NOMO-1 (cell line): Measurements from ENCODE around the gene SDF2L1.
"Not testable (repeated sequence)": the region's sequence is repeated elsewhere in the genome, so short reads cannot be mapped to it uniquely, and the experiment has no call there.

Experiments
- DNase-seq, 2 experiments: peaks; one replicate each; lab custom pipeline; 2025; ENCODE audit not compliant: unreplicated experiment in 2 of 2; lab: John Stamatoyannopoulos, UW

Gene SDF2L1

DNA sequence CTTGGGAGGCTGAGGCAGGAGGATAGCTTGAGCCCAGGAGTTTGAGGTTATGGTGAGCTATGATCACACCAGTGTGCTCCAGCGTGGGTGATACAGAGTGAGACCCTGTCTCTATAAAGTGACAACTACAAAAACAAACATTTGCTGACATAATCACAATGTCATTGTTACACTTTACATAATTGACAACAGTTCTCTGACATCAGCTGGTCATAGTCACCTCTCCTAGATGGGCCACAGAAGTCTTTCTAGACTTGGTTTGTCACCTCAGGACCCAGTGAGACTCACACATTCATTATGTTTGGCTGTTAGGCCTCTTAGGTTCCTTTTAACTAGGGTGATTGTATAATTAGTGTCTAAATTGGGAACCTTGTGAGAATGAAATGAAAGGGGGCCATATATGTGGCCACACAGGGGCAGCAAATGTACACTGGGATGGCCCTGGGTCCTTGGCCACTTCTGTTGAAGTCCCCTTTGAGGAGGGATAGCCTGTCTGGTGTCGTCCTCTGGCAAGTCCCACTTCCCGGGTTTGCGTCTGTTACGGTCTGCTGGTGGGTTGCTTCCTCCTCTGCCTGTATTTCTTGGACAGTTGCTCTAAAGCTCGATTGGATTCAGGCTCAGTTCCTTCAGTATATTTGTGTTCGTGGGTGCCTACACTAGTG, 17.9 kb downstream of the SDF2L1 start:
- DNase-seq: no peak

- no peak for DNase-seq
Observed at GRCh38 chr22:21660904-21661303, 18.8 kb downstream of the SDF2L1 start.

- DNase-seq: no peak
Observed at GRCh38 chr22:21661991-21662390, 19.9 kb downstream of the SDF2L1 start.

GRCh38 chr22:21663738-21664137, 21.6 kb downstream of the SDF2L1 start:
- DNase-seq: no peak

- no peak for DNase-seq
Observed at GRCh38 chr22:21665047-21665851, 23.1 kb downstream of the SDF2L1 start.

GRCh38 chr22:21666786-21667185, 24.7 kb downstream of the SDF2L1 start:
- peak in 1 of 2 experiments; percentile 1 for DNase-seq

DNA sequence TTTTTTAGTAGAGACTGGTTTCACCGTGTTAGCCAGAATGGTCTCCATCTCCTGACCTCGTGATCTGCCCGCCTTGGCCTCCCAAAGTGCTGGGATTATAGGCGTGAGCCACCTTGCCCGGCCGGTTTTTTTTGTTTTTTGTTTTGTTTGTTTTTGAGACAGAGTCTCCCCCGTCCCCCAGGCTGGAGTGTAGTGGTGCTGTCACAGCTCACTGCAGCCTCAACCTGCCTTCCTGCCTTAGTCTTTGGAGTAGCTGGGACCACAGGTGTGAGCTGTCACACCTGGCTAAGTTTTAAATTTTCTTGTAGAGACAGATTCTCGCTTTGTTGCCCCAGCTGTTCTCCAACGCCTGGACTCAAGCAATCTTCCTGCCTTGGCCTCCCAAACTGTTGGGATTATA, 26.9 kb downstream of the SDF2L1 start:
- no peak for DNase-seq

GRCh38 chr22:21672107-21672629, 30.1 kb downstream of the SDF2L1 start:
- peak in 1 of 2 experiments; percentile 52 for DNase-seq

GRCh38 chr22:21673534-21674321, 31.6 kb downstream of the SDF2L1 start:
- DNase-seq: no peak

DNA sequence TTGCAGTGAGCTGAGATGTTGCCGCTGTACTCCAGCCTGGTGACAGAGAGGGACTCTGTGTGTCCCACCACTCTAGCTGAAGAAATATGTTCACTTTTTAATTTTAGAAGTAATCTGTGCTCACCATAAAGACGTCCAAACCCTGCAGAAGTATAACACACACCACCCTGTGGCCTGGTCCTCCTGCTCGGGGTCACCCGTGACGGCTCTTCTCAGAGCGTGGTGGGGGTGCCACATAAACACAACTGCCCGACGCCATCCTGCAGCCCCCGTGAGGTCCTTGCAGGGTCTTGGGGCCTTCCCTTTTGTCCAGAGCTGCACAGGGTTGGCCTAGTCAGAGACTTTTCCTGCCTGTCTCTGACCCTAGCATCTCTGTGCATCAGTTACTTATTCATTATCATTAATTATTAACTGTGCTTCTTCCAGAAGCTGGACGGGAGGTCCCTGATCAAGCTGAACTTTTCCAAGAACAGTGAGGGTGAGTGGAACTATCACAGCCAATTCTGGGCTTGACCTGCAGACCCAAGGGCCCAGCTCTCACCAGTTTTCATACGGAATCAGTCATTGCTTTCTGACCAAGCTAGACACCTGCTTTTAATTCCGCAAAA, 32.6 kb downstream of the SDF2L1 start:
- no peak for DNase-seq

DNA sequence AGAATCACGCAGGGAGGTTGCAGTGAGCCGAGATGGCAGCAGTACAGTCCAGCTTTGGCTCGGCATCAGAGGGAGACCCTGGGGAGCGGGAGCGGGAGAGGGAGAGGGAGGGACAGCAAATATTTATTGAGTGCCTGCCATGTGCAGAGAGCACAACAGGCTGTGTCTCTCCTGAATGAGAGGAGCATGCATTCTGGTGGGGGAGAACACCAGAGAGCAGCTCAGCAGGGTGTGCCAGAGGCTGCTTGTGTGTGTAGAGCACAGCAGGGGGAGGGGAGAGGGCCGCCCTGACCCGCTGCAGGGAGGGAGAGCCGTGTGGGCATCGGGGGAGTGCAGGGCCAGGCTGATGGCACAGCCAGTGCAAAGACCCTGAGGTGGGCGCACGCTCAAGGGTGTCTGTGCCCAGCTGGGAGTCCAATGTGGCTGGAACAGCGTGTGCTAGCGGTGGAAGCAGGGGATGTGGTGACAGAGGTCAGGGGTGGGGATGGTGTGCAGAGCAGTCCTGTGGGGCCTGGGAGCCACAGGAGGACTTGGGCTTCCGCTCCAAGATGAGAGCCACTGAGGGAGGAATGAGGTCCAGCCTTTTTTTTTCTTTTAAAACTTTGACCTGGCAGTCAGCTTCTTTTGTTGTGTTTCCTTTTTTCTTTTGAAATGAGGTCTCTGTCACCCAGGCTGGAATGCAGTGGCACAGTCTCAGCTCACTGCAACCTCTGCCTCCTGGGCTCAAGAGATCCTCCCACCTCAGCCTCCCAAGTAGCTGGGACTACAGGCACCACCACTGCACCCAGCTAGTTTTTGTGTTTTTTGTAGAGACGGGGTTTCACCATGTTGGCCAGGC, 35.7 kb downstream of the SDF2L1 start:
- DNase-seq: no peak

- not testable (repeated sequence) for DNase-seq
Observed at GRCh38 chr22:21678842-21679241, 36.7 kb downstream of the SDF2L1 start.

DNA sequence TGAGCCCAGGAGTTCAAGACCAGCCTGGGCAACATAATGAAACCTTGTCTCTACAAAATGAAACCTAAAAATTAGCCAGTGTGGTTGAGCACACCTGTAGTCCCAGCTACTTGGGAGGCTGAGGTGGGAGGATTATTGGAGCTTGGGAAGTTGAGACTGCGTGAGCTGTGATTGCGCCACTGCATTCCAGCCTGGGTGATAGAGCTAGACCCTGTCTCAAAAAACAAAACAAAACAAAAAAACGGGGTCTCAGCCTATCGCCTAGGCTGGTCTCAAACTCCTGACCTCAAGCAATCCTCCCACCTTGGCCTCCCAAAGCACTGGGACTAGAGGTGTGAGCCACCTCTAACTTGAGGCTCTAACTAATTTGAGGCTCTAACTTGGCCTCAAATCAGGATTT, 37.3 kb downstream of the SDF2L1 start:
- DNase-seq: no peak

GRCh38 chr22:21680830-21681565, 38.9 kb downstream of the SDF2L1 start:
- DNase-seq: no peak

DNA sequence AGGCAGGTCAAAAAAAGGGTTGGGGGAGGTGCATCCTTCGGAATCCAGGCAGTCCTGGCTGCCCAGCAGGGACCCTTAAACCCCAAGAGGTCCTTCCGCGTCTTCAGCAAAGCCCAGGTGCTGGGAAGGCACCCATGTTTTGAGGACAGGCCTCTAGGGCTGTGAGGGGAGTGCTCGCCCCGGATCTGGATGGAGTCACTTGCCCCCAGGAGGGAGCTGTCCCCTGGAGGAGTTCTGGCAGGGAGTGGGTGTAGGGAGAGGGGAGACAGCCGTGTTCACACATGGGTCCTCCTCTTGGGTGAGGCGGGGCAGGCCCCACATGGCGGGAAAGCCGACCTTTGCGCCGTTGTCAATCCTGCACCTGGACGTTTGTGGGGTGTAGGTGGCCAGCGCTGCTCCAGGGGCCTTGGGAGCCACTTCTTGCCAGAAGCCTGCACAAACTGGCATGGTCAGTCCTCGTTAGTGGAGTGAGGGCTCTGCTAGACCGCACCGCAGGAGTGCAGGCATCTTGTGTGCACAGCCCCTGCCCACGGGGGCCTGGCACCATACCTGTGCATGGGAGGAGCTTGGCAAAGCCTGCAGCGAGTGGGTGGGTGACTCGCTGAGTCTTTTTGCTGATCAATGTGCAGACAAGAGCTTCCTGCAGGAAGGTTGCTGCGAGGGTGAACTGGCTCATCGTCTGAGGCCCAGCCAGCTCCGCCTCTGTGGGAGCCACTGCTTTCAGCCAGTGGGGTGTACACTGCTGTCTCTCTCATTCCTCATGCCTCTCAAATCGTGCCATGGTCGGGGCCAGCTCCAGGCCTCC, 39.7 kb downstream of the SDF2L1 start:
- no peak for DNase-seq

- DNase-seq: no peak
Observed at GRCh38 chr22:21682385-21683175, 40.5 kb downstream of the SDF2L1 start.

GRCh38 chr22:21683401-21683811, 41.3 kb downstream of the SDF2L1 start:
- no peak for DNase-seq
